PC-9 (cell line): ENCODE results near the gene TTLL6. TPM values are rescaled to one million over a fixed set of nuclear protein-coding genes. Genes with fewer than 3 reads are reported as not detected.
"Not testable (repeated sequence)": the region's sequence is repeated elsewhere in the genome, so short reads cannot be mapped to it uniquely, and the experiment has no call there.

Experiments used
- BruUV-seq: library from RNA; stranded (reverse); fragments of 400-500 nt; replicated peaks from 2 replicates; lab custom pipeline; 2021; lab: Mats Ljungman, UMichigan
- CTCF ChIA-PET: fragments of 300-600 bp; sonication (Branson Sonifier 250); formaldehyde crosslinking; loops from one replicate; lab custom pipeline; 2022; ENCODE audit warnings: antibody characterized with exemption; lab: Charles Lee
- POLR2A ChIA-PET: fragments of 300-600 bp; sonication (Branson Sonifier 250); formaldehyde crosslinking; loops from one replicate; lab custom pipeline; 2022; ENCODE audit warnings: antibody characterized with exemption; ENCODE audit not compliant: unreplicated experiment; lab: Charles Lee
- DNase-seq, 2 experiments: peaks; one replicate each; pipeline versions ENCODE4 v3.0.0 to v3.0.0-alpha.2; 2015 to 2022; ENCODE audit warnings: mixed read lengths in 1 of 2
- H2AFZ ChIP-seq: fragments of 200-600 bp; sonication (generic); 2 replicates; pipeline ENCODE4 v1.8.1; 2017; ENCODE audit warnings: antibody characterized with exemption
- H3F3A ChIP-seq: fragments of 200-600 bp; sonication (generic); 2 replicates; pipeline ENCODE4 v1.8.1; 2017; ENCODE audit warnings: antibody characterized with exemption, mild to moderate bottlenecking, low read depth; ENCODE audit not compliant: insufficient read depth
- H3K27ac ChIP-seq: fragments of 200-600 bp; sonication (generic); 2 replicates; pipeline ENCODE4 v1.6.1; 2016; ENCODE audit warnings: mixed run types
- H3K27me3 ChIP-seq: fragments of 200-600 bp; sonication (generic); 2 replicates; pipeline ENCODE4 v1.6.1; 2016; ENCODE audit warnings: low read depth, mixed run types; ENCODE audit not compliant: insufficient read depth
- H3K36me3 ChIP-seq: fragments of 200-600 bp; sonication (generic); 2 replicates; pipeline ENCODE4 v1.6.1; 2016; ENCODE audit warnings: low read depth, mixed run types
- H3K4me1 ChIP-seq: fragments of 200-600 bp; sonication (generic); replicated peaks from 2 replicates; pipeline ENCODE4 v1.6.1; 2016; ENCODE audit warnings: mixed run types; ENCODE audit not compliant: insufficient read depth
- H3K4me2 ChIP-seq: fragments of 200-600 bp; sonication (generic); 2 replicates; pipeline ENCODE4 v1.6.1; 2017; ENCODE audit warnings: mixed run types
- H3K4me3 ChIP-seq: fragments of 200-600 bp; sonication (generic); 2 replicates; pipeline ENCODE4 v1.6.1; 2016; ENCODE audit warnings: mixed run types
- H3K79me2 ChIP-seq: fragments of 200-600 bp; sonication (generic); 2 replicates; pipeline ENCODE4 v1.6.1; 2017; ENCODE audit warnings: low read depth, mixed run types
- H3K9me2 ChIP-seq: fragments of 200-600 bp; sonication (generic); 2 replicates; pipeline ENCODE4 v1.8.1; 2017; ENCODE audit warnings: mild to moderate bottlenecking; ENCODE audit not compliant: insufficient read depth
- H3K9me3 ChIP-seq: fragments of 200-600 bp; sonication (generic); 2 replicates; pipeline ENCODE4 v1.8.1; 2016; ENCODE audit warnings: low read depth; ENCODE audit not compliant: insufficient read depth
- H4K20me1 ChIP-seq: fragments of 200-600 bp; sonication (generic); 2 replicates; pipeline ENCODE4 v1.8.1; 2017; ENCODE audit not compliant: insufficient read depth
- CTCF ChIP-seq: fragments of 200-600 bp; sonication (generic); conservative IDR thresholded peaks from 2 replicates; pipeline ENCODE4 v1.6.1; 2017; ENCODE audit warnings: mixed run types, antibody characterized with exemption, mild to moderate bottlenecking, moderate library complexity
- EZH2 ChIP-seq: fragments of 200-600 bp; sonication (generic); IDR thresholded peaks from 2 replicates; pipeline ENCODE4 v1.8.0; 2017; ENCODE audit warnings: antibody characterized with exemption, low read depth
- intact Hi-C: fragments of 100-400 bp; cut with micrococcal nuclease; formaldehyde crosslinking; loops from one replicate; pipeline ENCODE4 v1.10.0; 2022; ENCODE audit not compliant: unreplicated experiment
- total RNA-seq: library from RNA; stranded (reverse); gene quantifications from 2 replicates; pipeline ENCODE4 v1.2.3, GENCODE V29; 2021

TTLL6 gene
- total RNA-seq, 1 experiment from 2014 or later, result not detected

GRCh38 chr17:48840441-48840840, 23.4 kb upstream of the TTLL6 start:
- H2AFZ ChIP-seq, result no peak overlapping the region
- H3K4me1 ChIP-seq, result peaks cover 10% of the 10 kb centered on the region
- TF ChIP-seq CTCF, result no peak
- TF ChIP-seq EZH2, result no peak
- ChIA-PET CTCF (no interaction called here), POLR2A (no interaction called here)
- BruUV-seq, result no TSS peak
- DNase-seq, result no peak
- H3K79me2 ChIP-seq, result 0 out of 2 replicates have a peak, but pooled peaks cover 9% of the 10 kb centered on the region
- H3K27me3 ChIP-seq, result no peaks in the 10 kb centered on the region
- H3K27ac ChIP-seq, result no peak overlapping the region
- H3K9me3 ChIP-seq, result no peaks in the 10 kb centered on the region
- H3K4me3 ChIP-seq, result no peak overlapping the region
- intact Hi-C loops, result no loop called here
- peaks cover 8% of the 10 kb centered on the region; the same call in 1 of the 2 replicates for H3K36me3 ChIP-seq
- H3F3A ChIP-seq, result 0 out of 2 replicates have a peak, but pooled peaks cover 8% of the 10 kb centered on the region
- H3K4me2 ChIP-seq, result no peak overlapping the region
- H4K20me1 ChIP-seq, result peaks cover 15% of the 10 kb centered on the region
- no peaks in the 10 kb centered on the region for H3K9me2 ChIP-seq

GRCh38 chr17:48837458-48837857, 20.4 kb upstream of the TTLL6 start:
- H3K36me3 ChIP-seq, DNase-seq, H3K9me3 ChIP-seq, H3K27ac ChIP-seq, H3K4me3 ChIP-seq, POLR2A ChIA-PET, H3K27me3 ChIP-seq, intact Hi-C loops, BruUV-seq, H3K4me1 ChIP-seq, H3F3A ChIP-seq, H3K9me2 ChIP-seq, H2AFZ ChIP-seq, H3K4me2 ChIP-seq, CTCF ChIA-PET: not testable (repeated sequence)
- peaks cover 30% of the 10 kb centered on the region for H3K79me2 ChIP-seq
- peaks cover 15% of the 10 kb centered on the region for H4K20me1 ChIP-seq

- Histone ChIP-seq H3K4me1 (peaks cover 14% of the 10 kb centered on the region), H3K9me3 (no peaks in the 10 kb centered on the region), H3K4me3 (no peak overlapping the region), H3K79me2 (peaks cover 41% of the 10 kb centered on the region), H3F3A (0 out of 2 replicates have a peak, but pooled peaks cover 8% of the 10 kb centered on the region), H3K36me3 (no peaks in the 10 kb centered on the region), H4K20me1 (peaks cover 14% of the 10 kb centered on the region), H3K9me2 (no peaks in the 10 kb centered on the region; the same call in 1 of the 2 replicates), H3K27me3 (no peaks in the 10 kb centered on the region), H3K4me2 (peak overlapping the region; percentile 6), H2AFZ (no peak overlapping the region), H3K27ac (no peak overlapping the region)
- peak; percentile 34 to 62 for DNase-seq
- POLR2A ChIA-PET, result interaction anchor here (0.7 kb wide), 1 partner anchor 573 kb away, joined by 7 read pairs; no protein-coding TSS in a partner anchor
- no peak for TF ChIP-seq EZH2
- TF ChIP-seq CTCF, result no peak
- intact Hi-C loops, result no loop called here
- BruUV-seq, result no TSS peak
- CTCF ChIA-PET, result interaction anchor here (0.6 kb wide), 1 partner anchor 10 kb away, joined by 5 read pairs; no protein-coding TSS in a partner anchor
These were observed 18.9 kb upstream of the TTLL6 start for GRCh38 chr17:48835971-48836370.
